ENCODE results near the gene TMEM41B.

GRCh38 chr11:9250139-9250582, 64.2 kb downstream of the TMEM41B start:
- TF ChIP-seq POLR2A (IDR thresholded peaks at IDR 0.05; ENCODE audit: low read length) = no peak
- TF ChIP-seq GATA1 (IDR thresholded peaks at IDR 0.05; ENCODE audit: low read depth, low read length) = no peak

All from erythroblast (primary cell).